GM19463 (cell line): ENCODE measurements around the gene ECHDC3.
A peak's percentile ranks its signal among the peaks of the same experiment; 100 is the strongest.
"Not testable (repeated sequence)": the region's sequence is repeated elsewhere in the genome, so short reads cannot be mapped to it uniquely, and the experiment has no call there.

Experiments used
- ATAC-seq: cut with Tn5 transposase; IDR thresholded peaks from one replicate; pipeline ENCODE4 v1.9.1; 2021; ENCODE audit warnings: mild to moderate bottlenecking, moderate library complexity; ENCODE audit not compliant: unreplicated experiment

The ECHDC3 gene, protein sequence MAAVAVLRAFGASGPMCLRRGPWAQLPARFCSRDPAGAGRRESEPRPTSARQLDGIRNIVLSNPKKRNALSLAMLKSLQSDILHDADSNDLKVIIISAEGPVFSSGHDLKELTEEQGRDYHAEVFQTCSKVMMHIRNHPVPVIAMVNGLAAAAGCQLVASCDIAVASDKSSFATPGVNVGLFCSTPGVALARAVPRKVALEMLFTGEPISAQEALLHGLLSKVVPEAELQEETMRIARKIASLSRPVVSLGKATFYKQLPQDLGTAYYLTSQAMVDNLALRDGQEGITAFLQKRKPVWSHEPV

GRCh38 chr10:11742009-11742778 lies at the start of gene ECHDC3:
TSS of gene ECHDC3 (plus strand) at chr10:11742382. CDS start at chr10:11742577, 195 bp downstream.
- ATAC-seq = peak; percentile 42

DNA sequence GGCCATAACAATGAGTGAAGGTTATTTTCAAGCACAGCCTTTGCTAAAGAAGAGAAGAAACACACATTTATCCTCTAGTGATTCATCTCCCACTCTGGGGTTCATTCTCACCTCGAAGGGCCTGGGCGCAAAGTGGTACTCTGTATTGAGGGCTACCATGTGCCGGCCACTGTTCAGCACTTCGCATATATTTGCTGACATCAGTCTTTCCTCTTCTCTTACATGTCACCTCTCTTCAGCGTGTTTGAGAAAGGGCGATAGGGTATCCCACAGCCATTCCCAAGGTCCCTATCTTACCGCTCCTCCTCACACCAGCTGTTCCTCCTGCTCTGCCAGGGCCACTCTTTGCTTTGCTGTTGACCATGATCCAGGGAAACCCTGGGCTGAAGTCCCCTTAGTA lies 48.8 kb upstream of the ECHDC3 start:
- ATAC-seq = no peak

DNA sequence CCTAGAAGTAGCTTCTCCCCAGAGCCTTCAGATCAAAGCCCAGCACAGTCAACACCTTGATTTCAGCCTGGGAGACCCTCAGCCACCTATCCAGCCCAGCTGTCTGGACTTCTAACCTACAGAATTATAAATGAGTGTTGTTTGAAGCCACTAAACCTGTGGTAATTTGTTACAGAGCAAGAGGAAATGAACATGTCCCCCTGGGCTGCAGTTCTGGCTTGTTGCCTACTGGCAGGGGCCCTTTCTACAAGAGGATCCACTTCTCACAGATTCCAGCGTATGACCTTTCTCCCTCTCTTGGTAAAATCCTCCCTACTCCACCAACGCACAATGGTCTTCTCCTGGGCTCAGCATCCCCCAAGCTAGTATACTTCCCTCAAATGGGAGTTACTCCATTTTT lies 46.4 kb upstream of the ECHDC3 start:
- ATAC-seq = no peak

GRCh38 chr10:11697718-11698527 lies 44.3 kb upstream of the ECHDC3 start:
- peak; percentile 54 for ATAC-seq

GRCh38 chr10:11698691-11699549 lies 43.3 kb upstream of the ECHDC3 start:
- peak; percentile 66 for ATAC-seq

DNA sequence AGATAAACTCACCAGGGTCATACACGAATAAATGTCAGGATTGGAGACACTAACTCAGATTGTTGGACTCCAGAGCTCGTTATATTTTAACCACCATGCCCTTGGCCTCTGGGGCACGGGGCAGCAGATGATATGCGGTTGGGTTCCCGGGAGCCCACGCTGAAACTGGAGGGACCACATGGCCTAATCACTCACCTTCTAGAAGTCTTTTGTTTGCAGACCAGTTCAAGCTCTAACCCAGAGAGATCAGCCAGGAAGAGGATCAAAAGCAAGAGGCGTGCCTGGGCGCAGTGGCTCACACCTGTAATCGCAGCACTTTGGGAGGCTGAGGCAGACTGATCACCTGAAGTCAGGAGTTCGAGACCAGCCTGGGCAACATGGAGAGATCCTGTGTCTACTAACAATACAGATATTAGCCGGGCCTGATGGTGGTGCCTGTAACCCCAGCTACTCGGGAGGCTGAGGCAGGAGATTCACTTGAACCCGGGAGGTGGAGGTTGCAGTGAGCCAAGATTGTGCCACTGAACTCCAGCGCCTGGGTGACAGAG lies 42.6 kb upstream of the ECHDC3 start:
- peak; percentile 35 for ATAC-seq

GRCh38 chr10:11700539-11700938 lies 41.6 kb upstream of the ECHDC3 start:
- ATAC-seq = no peak

DNA sequence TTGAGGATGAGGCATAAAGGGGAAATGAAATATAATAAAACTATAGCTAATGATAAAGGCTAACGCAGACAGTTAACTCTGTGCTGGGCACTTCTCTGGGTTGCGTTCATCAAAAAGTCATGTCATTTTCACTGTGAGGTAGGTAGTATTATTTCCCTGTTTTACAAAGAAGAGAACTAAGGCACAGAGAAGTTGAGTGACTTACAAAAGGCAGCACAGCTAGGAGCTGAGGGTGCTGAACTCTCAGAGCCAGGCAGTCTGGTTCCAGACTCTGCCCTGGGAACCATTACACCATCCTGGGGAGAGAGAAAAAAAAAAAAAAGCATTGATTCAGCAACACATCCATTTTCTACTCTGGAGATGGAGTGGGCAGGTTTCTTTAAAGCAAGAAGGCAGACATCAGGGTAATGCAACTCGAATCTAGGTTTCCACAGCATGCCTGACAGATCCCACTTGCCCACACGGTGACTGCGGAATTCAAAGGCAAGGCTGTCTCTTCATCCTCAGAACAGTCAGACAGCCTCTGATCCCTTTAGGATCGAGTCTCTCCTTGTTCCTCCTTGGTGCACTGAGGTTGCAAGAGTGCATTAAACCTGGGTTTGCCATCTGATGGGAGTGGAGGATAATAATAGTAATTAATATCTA lies 40.6 kb upstream of the ECHDC3 start:
- no peak for ATAC-seq

DNA sequence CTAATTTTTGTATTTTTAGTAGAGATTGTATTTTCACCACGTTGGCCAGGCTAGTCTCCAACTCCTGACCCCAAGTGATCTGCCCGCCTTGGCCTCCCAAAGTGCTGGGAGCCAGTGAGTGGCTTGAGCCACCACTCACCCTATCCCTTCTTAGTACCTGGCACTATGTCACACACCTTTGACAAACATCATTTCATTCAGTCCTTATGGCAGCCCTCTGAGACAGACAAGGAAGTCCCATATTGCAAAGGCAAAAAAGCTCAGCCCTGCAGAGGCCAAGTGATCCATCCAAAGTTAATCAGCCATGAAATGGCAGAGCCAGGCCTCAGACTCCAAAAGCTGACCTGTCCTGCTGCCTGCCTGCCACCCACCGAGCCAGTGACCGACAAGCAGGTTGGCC lies 39.9 kb upstream of the ECHDC3 start:
- no peak for ATAC-seq

GRCh38 chr10:11704092-11704491 lies 38.1 kb upstream of the ECHDC3 start:
- ATAC-seq = no peak

DNA sequence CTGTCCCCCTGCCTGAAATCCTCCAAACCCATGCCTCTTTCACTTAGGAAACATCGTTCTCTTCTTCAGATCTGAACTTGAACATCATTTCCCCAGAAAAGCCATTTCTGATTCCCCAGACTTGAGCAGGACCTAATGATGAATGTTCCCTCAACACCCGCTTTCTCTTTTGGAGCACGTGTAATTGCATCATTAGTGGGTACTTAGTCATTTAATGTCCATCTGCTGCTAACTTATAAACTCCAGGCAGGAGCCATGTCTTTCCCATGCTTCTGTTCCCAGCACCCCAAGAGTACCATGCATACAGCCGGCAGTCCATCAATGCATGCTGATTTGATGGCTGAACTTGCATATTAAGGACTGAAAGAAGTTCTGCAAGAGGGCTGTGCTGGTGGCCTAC lies 36.5 kb upstream of the ECHDC3 start:
- ATAC-seq = no peak

GRCh38 chr10:11706895-11707567 lies 35.2 kb upstream of the ECHDC3 start:
- no peak for ATAC-seq

DNA sequence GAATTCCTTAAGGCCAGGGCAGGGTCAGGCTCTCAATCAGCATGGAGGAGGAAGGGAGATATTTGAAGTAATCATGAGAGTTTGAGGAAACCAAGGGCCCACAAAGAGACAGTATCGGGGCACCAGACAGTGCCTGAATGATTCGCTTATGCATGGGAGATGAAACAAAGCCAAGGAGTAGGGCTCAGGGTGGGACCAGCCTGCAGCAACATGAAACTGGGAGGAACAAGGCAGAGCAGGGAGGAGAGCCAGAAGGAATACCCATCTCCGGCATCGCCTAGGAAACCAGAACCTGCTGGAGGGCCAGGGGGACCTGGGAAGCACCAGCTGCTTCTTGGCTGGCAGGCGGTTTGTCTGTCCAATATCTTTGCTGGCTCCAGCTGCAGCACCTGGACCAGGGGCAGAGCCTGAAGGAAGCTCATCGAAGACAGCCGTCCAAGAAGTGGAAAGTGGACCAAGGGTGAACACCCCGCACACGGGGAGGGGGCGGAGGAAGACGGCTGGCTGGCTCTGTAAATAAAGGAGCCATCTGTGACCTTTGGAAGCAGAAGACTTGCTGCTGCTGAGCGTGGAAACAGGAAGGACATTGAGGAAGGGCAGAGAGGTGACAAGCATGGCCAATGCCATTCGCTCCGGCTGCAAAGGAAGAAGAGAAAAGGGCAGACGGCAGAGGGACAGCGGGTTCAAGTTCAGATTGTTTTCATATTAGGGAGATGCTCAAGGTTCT lies 34.4 kb upstream of the ECHDC3 start:
- no peak for ATAC-seq

DNA sequence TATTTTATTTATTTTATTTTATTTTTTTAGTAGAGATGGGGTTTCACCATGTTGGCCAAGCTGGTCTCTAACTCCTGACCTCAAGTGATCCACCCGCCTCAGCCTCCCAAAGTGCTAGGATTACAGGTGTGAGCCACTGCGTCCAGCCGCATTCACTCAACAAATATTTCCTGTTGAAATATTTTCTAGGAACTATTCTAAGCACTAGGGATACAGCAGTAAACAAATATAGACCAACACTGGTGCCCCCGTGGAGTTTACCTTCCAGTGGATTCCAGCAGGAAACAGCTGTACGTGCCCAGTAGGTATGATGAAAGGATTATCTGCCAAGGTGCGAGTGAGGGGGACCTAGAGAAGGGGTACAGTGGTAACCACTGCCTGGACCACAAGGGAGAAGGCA lies 33.4 kb upstream of the ECHDC3 start:
- not testable (repeated sequence) for ATAC-seq

DNA sequence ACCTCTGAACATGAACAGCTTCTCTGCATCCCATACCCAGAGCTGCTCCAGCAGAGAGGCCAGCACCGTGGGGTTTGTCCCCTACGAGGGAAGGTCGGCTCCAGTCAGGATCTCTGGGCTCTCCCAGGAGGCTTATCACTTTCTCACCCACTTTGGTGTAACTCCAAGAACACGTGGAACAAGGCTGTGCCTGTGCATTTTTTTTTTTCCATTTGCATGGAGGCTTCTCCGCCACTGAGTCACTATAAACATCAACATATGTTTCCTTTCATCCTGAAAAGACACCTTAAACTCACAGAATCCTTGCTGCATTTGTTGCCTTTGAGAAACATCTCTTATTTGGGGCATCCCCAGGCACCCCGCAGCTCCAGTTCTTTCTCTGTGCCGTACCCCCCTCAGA lies 29.4 kb upstream of the ECHDC3 start:
- ATAC-seq = no peak

- no peak for ATAC-seq
Observed at GRCh38 chr10:11713186-11713743, 28.9 kb upstream of the ECHDC3 start.

DNA sequence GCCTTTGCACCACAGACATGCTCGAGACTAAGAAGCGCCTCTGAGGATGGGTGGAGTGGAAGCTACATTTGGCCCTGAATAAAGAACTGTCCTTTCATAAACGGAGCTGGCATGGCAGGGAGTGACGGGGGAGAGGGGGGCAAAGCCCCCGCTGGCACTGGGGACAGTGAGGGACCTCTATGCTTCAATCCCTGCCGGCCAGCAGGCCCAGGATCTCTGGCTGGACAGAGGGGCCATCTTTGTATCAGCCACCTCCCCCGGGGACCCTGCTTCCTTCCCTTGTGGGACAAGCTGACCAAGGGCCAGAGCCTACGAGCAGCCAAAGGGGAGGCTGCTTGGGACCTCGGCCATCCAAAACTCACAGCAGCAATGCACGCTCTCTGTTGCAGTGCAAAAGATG lies 28.2 kb upstream of the ECHDC3 start:
- no peak for ATAC-seq

- ATAC-seq = no peak
Observed at GRCh38 chr10:11714750-11715365, 27.3 kb upstream of the ECHDC3 start.
